Loucy (cell line): ENCODE data around the gene LYZL6.

Experiments used
- H2AFZ ChIP-seq: fragments of 200-600 bp; sonication (generic); 2 replicates; pipeline ENCODE4 v1.6.0; 2016; ENCODE audit warnings: antibody characterized with exemption, mild to moderate bottlenecking, low read length, moderate library complexity
- H3F3A ChIP-seq: fragments of 200-600 bp; 2 replicates; pipeline ENCODE4 v1.6.0; 2016; ENCODE audit warnings: antibody characterized with exemption, low read depth, mild to moderate bottlenecking
- H3K27me3 ChIP-seq: fragments of 200-600 bp; sonication (generic); 2 replicates; pipeline ENCODE4 v1.6.1; 2014; ENCODE audit warnings: low read length, mild to moderate bottlenecking; ENCODE audit not compliant: insufficient read depth, poor library complexity, severe bottlenecking
- H3K36me3 ChIP-seq: fragments of 200-600 bp; sonication (generic); 2 replicates; pipeline ENCODE4 v1.6.1; 2016; ENCODE audit warnings: low read length; ENCODE audit not compliant: insufficient read depth
- H3K4me1 ChIP-seq: fragments of 200-600 bp; sonication (generic); 2 replicates; pipeline ENCODE4 v1.5.1; 2014; ENCODE audit warnings: low read length, mild to moderate bottlenecking; ENCODE audit not compliant: insufficient read depth, poor library complexity, severe bottlenecking
- H3K4me2 ChIP-seq: fragments of 200-600 bp; sonication (generic); 2 replicates; pipeline ENCODE4 v1.6.0; 2014; ENCODE audit warnings: antibody characterized with exemption, low read length, low read depth, mild to moderate bottlenecking; ENCODE audit not compliant: poor library complexity, severe bottlenecking
- H3K4me3 ChIP-seq: fragments of 200-600 bp; sonication (generic); 2 replicates; pipeline ENCODE4 v1.5.1; 2014; ENCODE audit warnings: low read length, mild to moderate bottlenecking, mixed read lengths; ENCODE audit not compliant: poor library complexity, severe bottlenecking
- H3K79me2 ChIP-seq: fragments of 200-600 bp; sonication (generic); 2 replicates; pipeline ENCODE4 v1.6.1; 2014; ENCODE audit warnings: low read length; ENCODE audit not compliant: insufficient read depth
- H3K9ac ChIP-seq: fragments of 200-600 bp; sonication (generic); 2 replicates; pipeline ENCODE4 v1.6.0; 2014; ENCODE audit warnings: mild to moderate bottlenecking, low read depth, low read length, moderate library complexity; ENCODE audit not compliant: poor library complexity, severe bottlenecking
- H3K9me2 ChIP-seq: fragments of 200-600 bp; sonication (generic); replicated peaks from 2 replicates; pipeline ENCODE4 v1.6.1; 2016; ENCODE audit warnings: low read depth, low read length, mixed read lengths
- H3K9me3 ChIP-seq: fragments of 200-600 bp; sonication (generic); 2 replicates; pipeline ENCODE4 v1.6.1; 2014; ENCODE audit warnings: mild to moderate bottlenecking, antibody characterized with exemption, low read length, low read depth; ENCODE audit not compliant: insufficient read depth
- H4K20me1 ChIP-seq: fragments of 200-600 bp; sonication (generic); 2 replicates; pipeline ENCODE4 v1.6.0; 2014; ENCODE audit warnings: antibody characterized with exemption, low read length, mild to moderate bottlenecking; ENCODE audit not compliant: insufficient read depth, poor library complexity, severe bottlenecking
- EZH2phosphoT487 ChIP-seq: fragments of 200-600 bp; IDR thresholded peaks from 2 replicates; pipeline ENCODE4 v1.6.1; 2018; ENCODE audit warnings: antibody characterized with exemption, mild to moderate bottlenecking, moderate library complexity, borderline replicate concordance
- TF ChIP-seq, protein P1 (sequence below): fragments of 200-600 bp; sonication (generic); conservative IDR thresholded peaks from 2 replicates; pipeline ENCODE4 v1.5.1; 2014; ENCODE audit warnings: mild to moderate bottlenecking, antibody characterized with exemption, low read length

The LYZL6 gene

GRCh38 chr17:35932586-35932985 is 10.9 kb downstream of the LYZL6 start:
- TF ChIP-seq, protein P1, sequence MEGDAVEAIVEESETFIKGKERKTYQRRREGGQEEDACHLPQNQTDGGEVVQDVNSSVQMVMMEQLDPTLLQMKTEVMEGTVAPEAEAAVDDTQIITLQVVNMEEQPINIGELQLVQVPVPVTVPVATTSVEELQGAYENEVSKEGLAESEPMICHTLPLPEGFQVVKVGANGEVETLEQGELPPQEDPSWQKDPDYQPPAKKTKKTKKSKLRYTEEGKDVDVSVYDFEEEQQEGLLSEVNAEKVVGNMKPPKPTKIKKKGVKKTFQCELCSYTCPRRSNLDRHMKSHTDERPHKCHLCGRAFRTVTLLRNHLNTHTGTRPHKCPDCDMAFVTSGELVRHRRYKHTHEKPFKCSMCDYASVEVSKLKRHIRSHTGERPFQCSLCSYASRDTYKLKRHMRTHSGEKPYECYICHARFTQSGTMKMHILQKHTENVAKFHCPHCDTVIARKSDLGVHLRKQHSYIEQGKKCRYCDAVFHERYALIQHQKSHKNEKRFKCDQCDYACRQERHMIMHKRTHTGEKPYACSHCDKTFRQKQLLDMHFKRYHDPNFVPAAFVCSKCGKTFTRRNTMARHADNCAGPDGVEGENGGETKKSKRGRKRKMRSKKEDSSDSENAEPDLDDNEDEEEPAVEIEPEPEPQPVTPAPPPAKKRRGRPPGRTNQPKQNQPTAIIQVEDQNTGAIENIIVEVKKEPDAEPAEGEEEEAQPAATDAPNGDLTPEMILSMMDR = no peak
- TF ChIP-seq EZH2phosphoT487 = no peak
- peaks cover 16% of the 10 kb centered on the region for H3K79me2 ChIP-seq
- no peaks in the 10 kb centered on the region for H3K9me3 ChIP-seq
- H3F3A ChIP-seq = no peaks in the 10 kb centered on the region
- H2AFZ ChIP-seq = peak overlapping the region; percentile 44
- H3K9me2 ChIP-seq = no peaks in the 10 kb centered on the region
- H3K27me3 ChIP-seq = no peaks in the 10 kb centered on the region
- H4K20me1 ChIP-seq = no peaks in the 10 kb centered on the region
- H3K4me1 ChIP-seq = peaks cover 16% of the 10 kb centered on the region
- no peaks in the 10 kb centered on the region for H3K36me3 ChIP-seq
- H3K4me3 ChIP-seq = no peak overlapping the region
- H3K4me2 ChIP-seq = no peak overlapping the region
- no peak overlapping the region for H3K9ac ChIP-seq

GRCh38 chr17:35931794-35932425 is 11.6 kb downstream of the LYZL6 start:
- no peaks in the 10 kb centered on the region for H3K9me2 ChIP-seq
- H3F3A ChIP-seq = no peaks in the 10 kb centered on the region
- H3K27me3 ChIP-seq = no peaks in the 10 kb centered on the region
- no peaks in the 10 kb centered on the region for H3K9me3 ChIP-seq
- peaks cover 16% of the 10 kb centered on the region for H3K4me1 ChIP-seq
- peak overlapping the region; percentile 44 for H2AFZ ChIP-seq
- no peak overlapping the region for H3K4me2 ChIP-seq
- H3K36me3 ChIP-seq = no peaks in the 10 kb centered on the region
- H3K79me2 ChIP-seq = peaks cover 16% of the 10 kb centered on the region
- no peak overlapping the region for H3K4me3 ChIP-seq
- TF ChIP-seq, protein P1 = no peak
- TF ChIP-seq EZH2phosphoT487 = no peak
- peak overlapping the region; percentile 92 for H3K9ac ChIP-seq
- H4K20me1 ChIP-seq = no peaks in the 10 kb centered on the region

GRCh38 chr17:35930211-35931065 is 13.1 kb downstream of the LYZL6 start, which contains the start of gene RDM1:
Gene RDM1 (minus strand): TSS chr17:35930773. CDS start chr17:35930727, 46 bp downstream.
- H3K4me3 ChIP-seq = peak within 1 kb of the TSS; percentile 90
- no peaks in the 10 kb centered on the region for H3F3A ChIP-seq
- H3K27me3 ChIP-seq = no peaks in the 10 kb centered on the region
- H3K79me2 ChIP-seq = peaks cover 16% of the 10 kb centered on the region
- no peak for TF ChIP-seq EZH2phosphoT487
- TF ChIP-seq, protein P1 = no peak
- H3K9me2 ChIP-seq = no peaks in the 10 kb centered on the region
- peak within 1 kb of the TSS; percentile 93 for H2AFZ ChIP-seq
- H3K36me3 ChIP-seq = no peaks in the 10 kb centered on the region
- H3K4me1 ChIP-seq = peaks cover 16% of the 10 kb centered on the region
- H3K4me2 ChIP-seq = peak within 1 kb of the TSS; percentile 81
- no peaks in the 10 kb centered on the region for H3K9me3 ChIP-seq
- H3K9ac ChIP-seq = peak within 1 kb of the TSS; percentile 92
- no peaks in the 10 kb centered on the region for H4K20me1 ChIP-seq
